NCI-H748 (cell line): Measurements from ENCODE around the gene FBRSL1.
A peak's percentile ranks its signal among the peaks of the same experiment; 100 is the strongest.
"Not testable (repeated sequence)": the region's sequence is repeated elsewhere in the genome, so short reads cannot be mapped to it uniquely, and the experiment has no call there.

Experiments used
- DNase-seq: peaks from one replicate; lab custom pipeline; 2025; ENCODE audit not compliant: unreplicated experiment; lab: John Stamatoyannopoulos, UW

Gene FBRSL1

GRCh38 chr12:132489602-132490266, at the start of gene FBRSL1:
FBRSL1 (plus strand) TSS chr12:132490151.
- DNase-seq, result peak; percentile 91

DNA sequence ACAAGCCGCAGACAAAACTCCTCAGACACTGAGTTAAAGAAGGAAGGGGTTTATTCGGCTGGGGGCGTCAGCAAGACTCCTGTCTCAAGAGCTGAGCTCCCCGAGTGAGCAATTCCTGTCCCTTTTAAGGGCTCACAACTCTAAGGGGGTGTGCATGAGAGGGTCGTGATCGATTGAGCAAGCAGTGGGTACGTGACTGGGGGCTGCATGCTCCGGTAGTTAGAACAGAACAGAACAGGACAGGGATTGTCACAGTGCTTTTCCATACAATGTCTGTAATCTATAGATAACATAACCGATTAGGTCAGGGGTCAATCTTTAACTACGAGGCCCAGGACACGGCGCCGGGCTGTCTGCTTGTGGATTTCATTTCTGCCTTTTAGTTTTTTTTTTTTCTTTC, 49.5 kb upstream of the FBRSL1 start:
- not testable (repeated sequence) for DNase-seq

GRCh38 chr12:132441871-132442863, 47.8 kb upstream of the FBRSL1 start:
- DNase-seq, result no peak

DNA sequence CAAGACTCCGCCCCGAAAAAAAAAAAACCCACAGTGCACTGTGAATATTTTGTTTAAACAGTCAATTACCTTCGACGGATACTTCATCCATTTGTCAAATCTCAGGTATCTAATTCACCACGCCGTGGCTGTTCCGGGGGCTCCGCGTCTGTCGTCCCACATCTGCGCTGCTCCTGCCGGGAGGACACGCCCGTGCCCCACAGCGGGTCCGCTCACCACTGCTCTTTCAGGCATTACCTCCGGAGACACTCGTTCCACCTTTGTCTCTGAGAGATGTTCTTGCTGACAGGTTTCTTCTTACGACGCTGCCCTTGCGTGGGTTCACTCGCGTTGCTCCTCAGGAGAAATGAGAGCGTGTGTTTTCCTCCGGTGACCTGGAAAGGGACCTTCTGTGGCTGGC, 46.9 kb upstream of the FBRSL1 start:
- no peak for DNase-seq

- DNase-seq, result no peak
Observed at GRCh38 chr12:132444283-132444682, 45.7 kb upstream of the FBRSL1 start.

GRCh38 chr12:132444957-132445883, 44.7 kb upstream of the FBRSL1 start:
- peak; percentile 92 for DNase-seq

DNA sequence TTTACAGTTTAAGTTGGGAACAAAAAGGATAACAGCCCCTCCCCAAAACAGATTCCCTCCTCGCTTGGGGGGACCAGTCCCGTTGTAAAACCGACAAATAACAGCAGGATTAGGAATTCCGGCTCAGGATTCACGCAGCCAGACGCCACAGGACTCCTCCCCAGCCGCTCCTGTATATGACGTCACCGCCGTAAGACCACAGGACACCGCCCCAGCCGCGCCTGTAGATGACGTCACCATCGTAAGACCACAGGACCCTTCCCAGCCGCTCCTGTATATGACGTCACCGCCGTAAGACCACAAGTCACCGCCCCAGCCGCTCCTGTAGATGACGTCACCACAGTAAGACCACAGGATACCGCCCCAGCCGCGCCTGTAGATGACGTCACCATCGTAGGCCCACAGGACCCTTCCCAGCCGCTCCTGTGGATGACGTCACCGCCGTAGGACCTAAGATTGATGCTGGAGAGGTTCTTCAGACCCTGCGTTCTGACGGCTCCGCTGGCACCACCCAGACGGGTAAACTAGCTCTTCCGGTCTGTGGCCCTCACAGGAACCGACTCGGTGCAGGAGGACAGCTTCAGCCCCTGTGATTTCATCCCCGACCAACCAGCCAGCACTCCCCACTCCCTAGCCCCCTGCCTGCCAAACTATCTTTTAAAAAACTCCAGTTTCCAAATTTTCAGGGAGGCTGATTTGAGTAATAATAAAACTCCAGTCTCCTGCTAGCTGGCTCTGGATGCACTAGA, 43.9 kb upstream of the FBRSL1 start:
- no peak for DNase-seq

- DNase-seq, result no peak
Observed at GRCh38 chr12:132446633-132447326, 43.2 kb upstream of the FBRSL1 start.

- DNase-seq, result no peak
Observed at GRCh38 chr12:132447327-132447720, 42.6 kb upstream of the FBRSL1 start.

GRCh38 chr12:132447731-132448462, 42.1 kb upstream of the FBRSL1 start:
- peak; percentile 19 for DNase-seq

- DNase-seq, result no peak
Observed at GRCh38 chr12:132448463-132448820, 41.5 kb upstream of the FBRSL1 start.

GRCh38 chr12:132449565-132450417, 40.2 kb upstream of the FBRSL1 start:
- no peak for DNase-seq

- no peak for DNase-seq
Observed at GRCh38 chr12:132450418-132451171, 39.4 kb upstream of the FBRSL1 start.

DNA sequence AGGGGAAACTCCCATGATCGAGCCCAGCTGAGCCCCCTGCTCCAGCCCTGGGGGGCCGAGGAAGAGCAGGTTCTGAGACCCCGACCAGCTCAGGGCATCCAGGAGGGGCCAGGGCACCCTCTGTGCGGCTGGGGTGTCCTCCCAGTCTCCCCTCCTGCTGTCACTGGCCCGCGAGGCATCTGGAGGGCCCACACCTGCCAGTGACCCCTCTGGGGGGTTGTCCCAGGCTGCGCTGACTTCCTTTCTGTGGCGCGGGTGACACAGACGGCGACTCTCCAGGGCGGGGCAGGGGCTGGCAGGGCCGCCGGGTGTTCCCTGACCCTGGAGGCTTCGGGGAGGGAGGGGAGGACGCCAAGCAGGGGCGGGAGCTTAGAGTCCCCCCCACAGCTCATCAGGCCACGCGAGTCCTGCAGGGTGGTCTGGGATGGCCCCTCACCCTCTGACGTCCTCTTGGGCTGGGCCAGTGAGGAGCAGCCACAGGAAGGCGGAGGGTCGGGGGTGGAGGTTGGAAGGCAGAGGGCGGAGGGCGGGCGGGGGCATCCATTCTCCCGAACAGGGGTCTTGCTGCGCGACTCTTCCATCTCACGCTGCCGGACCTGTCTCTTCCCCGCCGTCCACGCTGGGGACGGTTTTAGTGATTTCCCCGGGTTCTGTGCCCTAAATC, 38.6 kb upstream of the FBRSL1 start:
- no peak for DNase-seq

- DNase-seq, result no peak
Observed at GRCh38 chr12:132451836-132452195, 38.1 kb upstream of the FBRSL1 start.

GRCh38 chr12:132452596-132453350, 37.2 kb upstream of the FBRSL1 start:
- DNase-seq, result no peak
